Glutamatergic neuron (in vitro differentiated cells): ENCODE results near the gene SOX13. TPM values are rescaled to one million over a fixed set of nuclear protein-coding genes. Genes with fewer than 3 reads are reported as not detected.

Source experiments
- DNase-seq: peaks from one replicate; pipeline ENCODE4 v3.0.0; 2022
- H3K27ac Mint-ChIP-seq: one replicate; pipeline ENCODE4 v1.8.0; 2020; ENCODE audit warnings: mild to moderate bottlenecking, mixed read lengths, inconsistent platforms; ENCODE audit not compliant: unreplicated experiment
- H3K27me3 Mint-ChIP-seq: one replicate; pipeline ENCODE4 v1.8.0; 2020; ENCODE audit warnings: mild to moderate bottlenecking, moderate library complexity, mixed read lengths, inconsistent platforms; ENCODE audit not compliant: unreplicated experiment
- H3K36me3 Mint-ChIP-seq: one replicate; pipeline ENCODE4 v1.8.0; 2020; ENCODE audit warnings: mild to moderate bottlenecking, mixed read lengths, inconsistent platforms; ENCODE audit not compliant: unreplicated experiment
- H3K4me1 Mint-ChIP-seq: one replicate; pipeline ENCODE4 v1.8.0; 2020; ENCODE audit warnings: mild to moderate bottlenecking, low read depth, mixed read lengths, inconsistent platforms; ENCODE audit not compliant: unreplicated experiment
- H3K4me3 Mint-ChIP-seq: one replicate; pipeline ENCODE4 v1.8.0; 2020; ENCODE audit warnings: mild to moderate bottlenecking, mixed read lengths, inconsistent platforms; ENCODE audit not compliant: unreplicated experiment
- H3K9me3 Mint-ChIP-seq: one replicate; pipeline ENCODE4 v1.8.0; 2020; ENCODE audit warnings: mild to moderate bottlenecking, moderate library complexity, mixed read lengths, inconsistent platforms; ENCODE audit not compliant: unreplicated experiment
- CTCF ChIP-seq: fragments of 200-600 bp; sonication (generic); IDR thresholded peaks from one replicate; pipeline ENCODE4 v1.5.0; 2021; ENCODE audit not compliant: partially characterized antibody, unreplicated experiment
- total RNA-seq: library from RNA; stranded (reverse); fragmentation: NEBNext Ultra II Directional; extraction: Animal tissue kit (Norgen Biotek cat#: 25700); gene quantifications from one replicate; pipeline ENCODE4 v1.2.1, GENCODE V29; 2021; ENCODE audit not compliant: unreplicated experiment

Gene SOX13
- total RNA-seq, 1 donor from 2014 or later, result 2.2 TPM

DNA sequence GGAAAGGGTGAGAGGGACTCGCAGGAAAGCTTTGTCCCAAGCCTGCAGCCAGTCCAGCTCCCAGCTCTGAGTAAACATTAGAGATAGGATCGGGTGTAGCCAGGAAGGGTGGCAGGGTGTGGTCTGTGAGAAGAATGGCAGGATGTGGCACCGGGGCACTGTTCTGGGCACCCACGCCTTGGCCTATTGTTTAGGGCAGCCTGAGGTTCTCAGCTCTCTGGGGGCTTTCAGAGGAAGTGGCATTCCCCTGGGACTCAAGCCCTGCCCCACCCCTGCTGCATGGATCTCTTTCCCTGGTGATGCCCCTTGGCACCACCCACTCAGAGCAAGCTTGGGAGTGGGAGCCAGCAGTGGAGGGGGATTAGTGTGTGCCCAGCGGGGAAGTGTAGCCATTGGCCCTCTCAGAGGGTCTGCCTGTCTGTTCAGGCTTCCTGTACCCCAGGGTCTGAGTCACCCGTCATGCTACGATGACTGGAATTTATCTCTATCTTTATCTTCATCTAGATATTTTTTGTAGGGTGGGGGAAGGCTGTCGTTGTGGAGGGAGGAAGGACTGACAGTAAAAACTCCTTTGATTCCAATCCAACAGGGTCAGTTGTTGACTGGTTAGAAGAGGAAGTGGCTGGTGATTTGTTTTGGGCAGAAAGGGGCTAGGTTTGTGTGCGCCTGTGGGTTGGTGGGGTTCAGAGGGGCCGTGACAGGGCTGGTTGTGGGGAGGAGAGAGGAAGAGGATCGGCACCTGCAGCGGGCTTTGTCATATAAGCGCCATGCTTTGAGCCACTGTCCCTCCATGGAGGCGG is 31.6 kb downstream of the SOX13 start:
- H3K27ac Mint-ChIP-seq, result no peak overlapping the region
- no peak for DNase-seq
- H3K27me3 Mint-ChIP-seq, result peaks cover 4% of the 10 kb centered on the region
- no peaks in the 10 kb centered on the region for H3K36me3 Mint-ChIP-seq
- H3K9me3 Mint-ChIP-seq, result peaks cover 4% of the 10 kb centered on the region
- TF ChIP-seq CTCF, result no peak
- no peak overlapping the region for H3K4me3 Mint-ChIP-seq
- no peaks in the 10 kb centered on the region for H3K4me1 Mint-ChIP-seq

- no peaks in the 10 kb centered on the region for H3K4me1 Mint-ChIP-seq
- no peak for TF ChIP-seq CTCF
- H3K36me3 Mint-ChIP-seq, result no peaks in the 10 kb centered on the region
- no peak overlapping the region for H3K4me3 Mint-ChIP-seq
- peaks cover 4% of the 10 kb centered on the region for H3K27me3 Mint-ChIP-seq
- H3K27ac Mint-ChIP-seq, result no peak overlapping the region
- DNase-seq, result no peak
- H3K9me3 Mint-ChIP-seq, result peaks cover 4% of the 10 kb centered on the region
Observed at GRCh38 chr1:204105131-204105515, 32.2 kb downstream of the SOX13 start.

GRCh38 chr1:204106825-204107224 is 33.9 kb downstream of the SOX13 start:
- no peak for DNase-seq
- Mint-ChIP-seq H3K27me3 (peaks cover 1% of the 10 kb centered on the region), H3K36me3 (no peaks in the 10 kb centered on the region), H3K4me1 (no peaks in the 10 kb centered on the region), H3K27ac (no peak overlapping the region), H3K9me3 (peaks cover 4% of the 10 kb centered on the region), H3K4me3 (no peak overlapping the region)
- no peak for TF ChIP-seq CTCF

GRCh38 chr1:204107892-204108291 is 35.0 kb downstream of the SOX13 start:
- Mint-ChIP-seq H3K4me3 (no peak overlapping the region), H3K36me3 (no peaks in the 10 kb centered on the region), H3K9me3 (peaks cover 2% of the 10 kb centered on the region), H3K4me1 (no peaks in the 10 kb centered on the region), H3K27ac (no peak overlapping the region), H3K27me3 (no peaks in the 10 kb centered on the region)
- no peak for DNase-seq
- no peak for TF ChIP-seq CTCF

- no peak overlapping the region for H3K27ac Mint-ChIP-seq
Observed at GRCh38 chr1:204108312-204109141, 35.6 kb downstream of the SOX13 start.

More at GRCh38 chr1:204108312-204109141, 35.6 kb downstream of the SOX13 start:
- no peak for TF ChIP-seq CTCF
- no peak for DNase-seq
- Mint-ChIP-seq H3K9me3 (peaks cover 2% of the 10 kb centered on the region), H3K4me1 (no peaks in the 10 kb centered on the region), H3K36me3 (no peaks in the 10 kb centered on the region), H3K27me3 (no peaks in the 10 kb centered on the region), H3K4me3 (no peak overlapping the region)
